Activated B cell treated with CpG ODN at 0.5 μM for 24 hours (primary cell): Measurements from ENCODE around the gene ARHGEF2. TPM values are rescaled to one million over a fixed set of nuclear protein-coding genes. Genes with fewer than 3 reads are reported as not detected.

Experiments
- ATAC-seq: fragments of 200-7000 bp; cut with Tn5 transposase; one replicate; pipeline ENCODE4 v1.10.0; 2021; ENCODE audit warnings: low read depth, mild to moderate bottlenecking, moderate library complexity
- CTCF ChIA-PET: fragments of 350-600 bp; sonication (Branson Sonifier 250); formaldehyde crosslinking; loops from one replicate; lab custom pipeline; 2021; ENCODE audit warnings: antibody characterized with exemption; lab: Charles Lee
- POLR2A ChIA-PET: fragments of 350-600 bp; sonication (Branson Sonifier 250); formaldehyde crosslinking; loops from one replicate; lab custom pipeline; 2021; ENCODE audit warnings: antibody characterized with exemption; lab: Charles Lee
- DNase-seq: peaks from one replicate; pipeline ENCODE4 v3.0.0; 2022
- H3K27ac Mint-ChIP-seq: one replicate; pipeline ENCODE4 v1.8.0; 2020; ENCODE audit warnings: mixed read lengths
- H3K27me3 Mint-ChIP-seq: one replicate; pipeline ENCODE4 v1.8.0; 2021; ENCODE audit warnings: mixed read lengths
- H3K36me3 Mint-ChIP-seq: one replicate; pipeline ENCODE4 v1.8.0; 2021; ENCODE audit warnings: low read depth, mixed read lengths
- H3K4me1 Mint-ChIP-seq: one replicate; pipeline ENCODE4 v1.8.0; 2021; ENCODE audit warnings: mixed read lengths
- H3K4me3 Mint-ChIP-seq: one replicate; pipeline ENCODE4 v1.8.0; 2020; ENCODE audit warnings: mild to moderate bottlenecking, mixed read lengths
- H3K9me3 Mint-ChIP-seq: one replicate; pipeline ENCODE4 v1.8.0; 2020; ENCODE audit warnings: mixed read lengths
- CTCF ChIP-seq: fragments of 200-600 bp; IDR thresholded peaks from one replicate; pipeline ENCODE4 v1.8.0; 2022; ENCODE audit warnings: antibody characterized with exemption, mild to moderate bottlenecking
- intact Hi-C: fragments of 100-400 bp; cut with micrococcal nuclease; formaldehyde crosslinking; loops from one replicate; pipeline ENCODE4 v1.15.1; 2024
- total RNA-seq: library from RNA; stranded (reverse); gene quantifications from 2 replicates; pipeline ENCODE4 v1.2.3, GENCODE V29; 2022

The ARHGEF2 gene
- total RNA-seq, 1 donor from 2014 or later: 207 TPM

- Mint-ChIP-seq H3K36me3 (peaks cover 39% of the 10 kb centered on the region), H3K4me3 (peak overlapping the region; percentile 98), H3K9me3 (no peaks in the 10 kb centered on the region), H3K27ac (peak overlapping the region; percentile 93), H3K4me1 (peaks cover 22% of the 10 kb centered on the region), H3K27me3 (peaks cover 5% of the 10 kb centered on the region)
- intact Hi-C loops: loop anchor here (1.0 to 2.0 kb wide), 2 partner anchors 33 to 164 kb away; partner anchors contain the start of genes GON4L and LAMTOR2
- no peak for ATAC-seq
- CTCF ChIA-PET: interaction anchor here (1.1 kb wide), 2 partner anchors 31 to 45 kb away, joined by 3 read pairs; no protein-coding TSS in a partner anchor
- DNase-seq: no peak
- POLR2A ChIA-PET: interaction anchor here (0.5 to 1.8 kb wide), 5 partner anchors 32 to 87 kb away, joined by 3 to 15 read pairs (median 4); partner anchors contain the start of gene KHDC4
- TF ChIP-seq CTCF: no peak
Measured at GRCh38 chr1:156021093-156021428, 42.7 kb upstream of the ARHGEF2 start.

GRCh38 chr1:156020293-156021092 is 42.1 kb upstream of the ARHGEF2 start, which contains the start of gene SSR2:
SSR2 (minus strand) TSS chr1:156020951; CDS start chr1:156020167, 784 bp downstream.
- ChIA-PET POLR2A (interaction anchor here (0.6 to 1.8 kb wide), 10 partner anchors 12 to 182 kb away, joined by 3 to 15 read pairs (median 4); partner anchors contain the start of genes ARHGEF2 and KHDC4), CTCF (interaction anchor here (1.1 kb wide), 2 partner anchors 31 to 46 kb away, joined by 3 read pairs; no protein-coding TSS in a partner anchor)
- peak within 1 kb of the TSS; percentile 93 for H3K27ac Mint-ChIP-seq

GRCh38 chr1:156019946-156020292 is 41.6 kb upstream of the ARHGEF2 start:
- CTCF ChIA-PET: no interaction called here
- POLR2A ChIA-PET: interaction anchor here (0.6 to 1.8 kb wide), 8 partner anchors 12 to 182 kb away, joined by 3 to 15 read pairs (median 4); partner anchors contain the start of gene ARHGEF2

More at GRCh38 chr1:156020293-156021092, 42.1 kb upstream of the ARHGEF2 start, which contains the start of gene SSR2:
- intact Hi-C loops: loop anchor here (1.0 to 2.0 kb wide), 2 partner anchors 34 to 164 kb away; partner anchors contain the start of genes GON4L and LAMTOR2
- ATAC-seq: peak; percentile 99
- H3K27me3 Mint-ChIP-seq: peaks cover 5% of the 10 kb centered on the region
- no peaks in the 10 kb centered on the region for H3K9me3 Mint-ChIP-seq
- no peak for TF ChIP-seq CTCF
- peak; percentile 65 for DNase-seq
- peak within 1 kb of the TSS; percentile 98 for H3K4me3 Mint-ChIP-seq
- H3K4me1 Mint-ChIP-seq: peaks cover 22% of the 10 kb centered on the region
- peaks cover 39% of the 10 kb centered on the region for H3K36me3 Mint-ChIP-seq

GRCh38 chr1:156014829-156015228 is 36.5 kb upstream of the ARHGEF2 start:
- intact Hi-C loops: no loop called here
- TF ChIP-seq CTCF: no peak
- no peak overlapping the region for H3K27ac Mint-ChIP-seq
- no peak overlapping the region for H3K4me3 Mint-ChIP-seq
- H3K4me1 Mint-ChIP-seq: peaks cover 34% of the 10 kb centered on the region
- ATAC-seq: no peak
- ChIA-PET POLR2A (interaction anchor here (0.5 to 0.7 kb wide), 2 partner anchors 38 to 72 kb away, joined by 3 read pairs; no protein-coding TSS in a partner anchor), CTCF (no interaction called here)
- no peak for DNase-seq
- H3K9me3 Mint-ChIP-seq: no peaks in the 10 kb centered on the region
- no peaks in the 10 kb centered on the region for H3K27me3 Mint-ChIP-seq
- peaks cover 76% of the 10 kb centered on the region for H3K36me3 Mint-ChIP-seq

More at GRCh38 chr1:156019946-156020292, 41.6 kb upstream of the ARHGEF2 start:
- H3K9me3 Mint-ChIP-seq: no peaks in the 10 kb centered on the region
- peak overlapping the region; percentile 98 for H3K4me3 Mint-ChIP-seq
- intact Hi-C loops: loop anchor here (2.0 kb wide), 1 partner anchor 163 kb away; the partner anchor contains the start of gene GON4L
- H3K27me3 Mint-ChIP-seq: peaks cover under 1% of the 10 kb centered on the region
- ATAC-seq (no peak), DNase-seq (no peak)
- H3K27ac Mint-ChIP-seq: peak overlapping the region; percentile 93
- H3K4me1 Mint-ChIP-seq: peaks cover 22% of the 10 kb centered on the region
- peaks cover 39% of the 10 kb centered on the region for H3K36me3 Mint-ChIP-seq
- TF ChIP-seq CTCF: no peak
